ENCODE results near the gene ELOVL2. TPM values are rescaled to one million over a fixed set of nuclear protein-coding genes. Genes with fewer than 3 reads are reported as not detected.

The ELOVL2 gene
- total and polyA plus RNA-seq, 4 donors = 0.16 to 2.8 (median 0.24) TPM

DNA sequence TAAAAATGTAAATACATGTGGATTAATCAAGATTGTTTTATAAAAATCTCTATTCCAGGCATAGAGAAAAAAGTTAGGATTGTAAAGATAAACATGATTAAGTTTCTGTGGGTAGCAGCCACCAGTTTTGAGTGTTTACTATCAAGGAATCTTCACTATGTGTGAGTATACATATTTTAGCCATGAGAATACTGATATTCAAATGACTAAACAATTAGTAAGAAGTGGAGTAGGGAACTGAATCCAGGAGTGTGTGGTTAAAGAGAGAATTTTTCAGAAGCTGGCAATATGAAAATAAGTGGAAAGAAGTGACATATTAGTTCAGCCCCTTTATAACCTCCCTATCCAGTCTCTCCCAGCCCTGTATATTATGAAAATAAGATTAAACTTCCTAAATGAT is 10.3 kb downstream of the ELOVL2 start:
- no peak overlapping the region for H3K27ac ChIP-seq (ENCODE audit: low read depth in 1 of 2, low read length in 1 of 2)
- ATAC-seq (ENCODE audit: insufficient read depth, low FRiP score) (no peak), DNase-seq (no peak)
- H3K4me1 ChIP-seq (ENCODE audit: control insufficient read depth in 5 of 5, insufficient read depth in 5 of 5, low read length in 5 of 5) = no peaks in the 10 kb centered on the region
- no peak overlapping the region for H3K4me3 ChIP-seq
- TF ChIP-seq, protein P1, sequence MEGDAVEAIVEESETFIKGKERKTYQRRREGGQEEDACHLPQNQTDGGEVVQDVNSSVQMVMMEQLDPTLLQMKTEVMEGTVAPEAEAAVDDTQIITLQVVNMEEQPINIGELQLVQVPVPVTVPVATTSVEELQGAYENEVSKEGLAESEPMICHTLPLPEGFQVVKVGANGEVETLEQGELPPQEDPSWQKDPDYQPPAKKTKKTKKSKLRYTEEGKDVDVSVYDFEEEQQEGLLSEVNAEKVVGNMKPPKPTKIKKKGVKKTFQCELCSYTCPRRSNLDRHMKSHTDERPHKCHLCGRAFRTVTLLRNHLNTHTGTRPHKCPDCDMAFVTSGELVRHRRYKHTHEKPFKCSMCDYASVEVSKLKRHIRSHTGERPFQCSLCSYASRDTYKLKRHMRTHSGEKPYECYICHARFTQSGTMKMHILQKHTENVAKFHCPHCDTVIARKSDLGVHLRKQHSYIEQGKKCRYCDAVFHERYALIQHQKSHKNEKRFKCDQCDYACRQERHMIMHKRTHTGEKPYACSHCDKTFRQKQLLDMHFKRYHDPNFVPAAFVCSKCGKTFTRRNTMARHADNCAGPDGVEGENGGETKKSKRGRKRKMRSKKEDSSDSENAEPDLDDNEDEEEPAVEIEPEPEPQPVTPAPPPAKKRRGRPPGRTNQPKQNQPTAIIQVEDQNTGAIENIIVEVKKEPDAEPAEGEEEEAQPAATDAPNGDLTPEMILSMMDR (IDR thresholded peaks at IDR 0.05; ENCODE audit: control extremely low read depth, extremely low read depth) = no peak
- no peaks in the 10 kb centered on the region for H3K27me3 ChIP-seq (ENCODE audit: control insufficient read depth in 3 of 3, insufficient read depth in 3 of 3, low read length in 2 of 3)
- no peaks in the 10 kb centered on the region for H3K36me3 ChIP-seq (ENCODE audit: control insufficient read depth in 4 of 4, insufficient read depth in 4 of 4, low read length in 4 of 4)
- no peak overlapping the region for H3K9ac ChIP-seq (ENCODE audit: insufficient read depth in 1 of 2, low read length in 2 of 2)
- H3K9me3 ChIP-seq (ENCODE audit: control insufficient read depth in 4 of 4, insufficient read depth in 3 of 4, low read length in 3 of 4) = no peaks in the 10 kb centered on the region

DNA sequence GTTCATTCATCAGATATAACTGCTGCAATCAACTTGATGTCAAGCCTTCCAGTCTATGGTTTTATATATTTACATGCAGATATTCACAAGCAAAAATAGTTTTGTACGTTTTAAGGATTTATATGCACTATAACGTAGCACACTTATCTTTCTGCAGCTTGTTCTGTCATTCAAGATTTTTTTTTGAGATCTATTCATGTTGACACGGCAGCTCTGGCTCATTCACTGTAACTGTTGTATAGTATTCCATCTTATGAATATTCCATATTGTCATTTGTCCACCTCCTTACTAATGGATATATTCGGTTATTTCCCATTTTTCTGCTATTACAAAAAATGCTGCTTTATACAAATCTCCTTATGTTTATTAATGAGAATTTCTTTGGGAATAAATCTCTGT is 13.2 kb downstream of the ELOVL2 start:
- Histone ChIP-seq H3K9me3 (ENCODE audit: control insufficient read depth in 4 of 4, insufficient read depth in 3 of 4, low read length in 3 of 4) (no peaks in the 10 kb centered on the region), H3K27me3 (ENCODE audit: control insufficient read depth in 3 of 3, insufficient read depth in 3 of 3, low read length in 2 of 3) (no peaks in the 10 kb centered on the region), H3K4me3 (no peak overlapping the region), H3K9ac (ENCODE audit: insufficient read depth in 1 of 2, low read length in 2 of 2) (no peak overlapping the region), H3K27ac (ENCODE audit: low read depth in 1 of 2, low read length in 1 of 2) (no peak overlapping the region), H3K36me3 (ENCODE audit: control insufficient read depth in 4 of 4, insufficient read depth in 4 of 4, low read length in 4 of 4) (no peaks in the 10 kb centered on the region), H3K4me1 (ENCODE audit: control insufficient read depth in 5 of 5, insufficient read depth in 5 of 5, low read length in 5 of 5) (peaks cover 0 to 4% (median 0%) of the 10 kb centered on the region in 5 donors)
- WGBS, 2 donors = 88 to 91% methylated on average over 4 of the region's 4 CpGs
- DNase-seq (no peak), ATAC-seq (ENCODE audit: insufficient read depth, low FRiP score) (no peak)
- TF ChIP-seq, protein P1 (IDR thresholded peaks at IDR 0.05; ENCODE audit: control extremely low read depth, extremely low read depth) = no peak

DNA sequence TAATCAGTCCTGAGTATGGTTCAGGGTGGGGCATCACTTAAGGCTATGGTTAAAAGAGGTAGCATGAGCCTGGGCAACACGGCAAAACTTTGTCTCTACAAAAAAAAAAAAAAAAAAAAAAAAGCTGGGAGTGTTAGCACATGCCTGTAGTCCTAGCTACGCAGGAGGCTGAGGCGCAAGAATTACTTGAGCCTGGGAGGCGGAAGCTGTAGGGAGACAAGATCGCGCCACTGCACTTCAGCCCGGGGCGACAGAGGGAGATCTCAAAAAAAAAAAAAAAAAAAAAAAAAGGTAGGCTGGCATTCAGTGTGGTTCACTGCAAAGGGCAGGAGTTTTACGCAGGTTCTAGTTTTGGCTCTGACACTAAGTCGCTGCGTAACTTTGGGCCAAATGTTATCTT is 15.1 kb downstream of the ELOVL2 start:
- H3K9ac ChIP-seq (ENCODE audit: insufficient read depth in 1 of 2, low read length in 2 of 2) = no peak overlapping the region
- no peak for ATAC-seq (ENCODE audit: insufficient read depth, low FRiP score)
- 92 to 95% methylated on average over 11 of the region's 11 CpGs for WGBS, 2 donors
- H3K27me3 ChIP-seq (ENCODE audit: control insufficient read depth in 3 of 3, insufficient read depth in 3 of 3, low read length in 2 of 3) = no peaks in the 10 kb centered on the region
- peaks cover 0 to 4% (median 0%) of the 10 kb centered on the region in 5 donors for H3K4me1 ChIP-seq (ENCODE audit: control insufficient read depth in 5 of 5, insufficient read depth in 5 of 5, low read length in 5 of 5)
- H3K4me3 ChIP-seq = no peak overlapping the region
- no peak overlapping the region for H3K27ac ChIP-seq (ENCODE audit: low read depth in 1 of 2, low read length in 1 of 2)
- TF ChIP-seq, protein P1 (IDR thresholded peaks at IDR 0.05; ENCODE audit: control extremely low read depth, extremely low read depth) = no peak
- no peaks in the 10 kb centered on the region for H3K36me3 ChIP-seq (ENCODE audit: control insufficient read depth in 4 of 4, insufficient read depth in 4 of 4, low read length in 4 of 4)
- no peaks in the 10 kb centered on the region for H3K9me3 ChIP-seq (ENCODE audit: control insufficient read depth in 4 of 4, insufficient read depth in 3 of 4, low read length in 3 of 4)
- DNase-seq = no peak

DNA sequence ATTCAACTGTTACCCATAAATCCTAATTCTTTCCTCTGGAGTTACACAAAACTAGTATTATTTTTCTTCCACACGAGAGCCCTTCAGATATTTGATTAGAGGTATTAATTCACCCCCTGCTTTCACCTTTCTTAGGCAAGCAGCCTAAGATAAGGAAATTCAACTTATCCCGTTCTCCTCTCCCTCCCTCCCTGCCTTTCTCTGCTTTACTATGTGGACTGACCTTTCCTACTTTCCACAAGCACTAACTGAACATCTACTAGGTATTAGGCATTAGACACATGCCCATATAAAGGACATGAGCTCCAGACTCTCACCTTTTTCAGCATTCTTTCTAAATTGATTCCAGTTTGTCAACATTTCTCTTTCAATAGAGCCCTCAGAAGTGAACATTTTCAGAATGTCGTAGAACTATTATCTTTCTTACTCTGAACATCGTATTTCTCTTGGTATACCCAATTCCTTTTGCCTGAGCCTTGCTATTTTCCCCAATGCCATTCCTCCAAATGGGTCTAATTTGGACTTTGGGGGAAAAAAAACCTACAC is 16.5 kb downstream of the ELOVL2 start:
- TF ChIP-seq, protein P1 (IDR thresholded peaks at IDR 0.05; ENCODE audit: control extremely low read depth, extremely low read depth) = no peak

More for the DNA sequence above, 16.5 kb downstream of the ELOVL2 start:
- H3K36me3 ChIP-seq (ENCODE audit: control insufficient read depth in 4 of 4, insufficient read depth in 4 of 4, low read length in 4 of 4) = no peaks in the 10 kb centered on the region
- H3K9ac ChIP-seq (ENCODE audit: insufficient read depth in 1 of 2, low read length in 2 of 2) = no peak overlapping the region
- no peak overlapping the region for H3K27ac ChIP-seq (ENCODE audit: low read depth in 1 of 2, low read length in 1 of 2)
- peaks cover 0 to 6% (median 0%) of the 10 kb centered on the region in 5 donors for H3K4me1 ChIP-seq (ENCODE audit: control insufficient read depth in 5 of 5, insufficient read depth in 5 of 5, low read length in 5 of 5)
- no peaks in the 10 kb centered on the region for H3K27me3 ChIP-seq (ENCODE audit: control insufficient read depth in 3 of 3, insufficient read depth in 3 of 3, low read length in 2 of 3)
- H3K9me3 ChIP-seq (ENCODE audit: control insufficient read depth in 4 of 4, insufficient read depth in 3 of 4, low read length in 3 of 4) = no peaks in the 10 kb centered on the region
- ATAC-seq (ENCODE audit: insufficient read depth, low FRiP score) (no peak), DNase-seq (no peak)
- 70 to 85% methylated on average over 4 of the region's 4 CpGs for WGBS, 2 donors
- no peak overlapping the region for H3K4me3 ChIP-seq
